Thyroid gland (tissue), 4 donors: Measurements from ENCODE around the gene FAM20C. TPM values are rescaled to one million over a fixed set of nuclear protein-coding genes. Genes with fewer than 3 reads are reported as not detected.
"Not testable (repeated sequence)": the region's sequence is repeated elsewhere in the genome, so short reads cannot be mapped to it uniquely, and the experiment has no call there.

Experiments
- DNase-seq, 2 donors: peaks; one replicate each; pipeline ENCODE4 v3.0.0-alpha.2; 2019
- H3K27ac ChIP-seq, 3 donors: fragments of 200-600 bp; sonication (generic); 1 replicate in 2 of 3; 2 replicates in 1 of 3; pipeline ENCODE4 v1.5.1; 2016 to 2019; ENCODE audit warnings: mild to moderate bottlenecking in 1 of 3, moderate library complexity in 1 of 3
- H3K27me3 ChIP-seq: fragments of 200-600 bp; sonication (generic); one replicate; pipeline ENCODE4 v1.5.1; 2019
- H3K36me3 ChIP-seq, 2 donors: fragments of 200-600 bp; sonication (generic); one replicate each; pipeline ENCODE4 v1.5.1; 2016 to 2019
- H3K4me1 ChIP-seq, 2 donors: fragments of 200-600 bp; sonication (generic); one replicate each; pipeline ENCODE4 v1.5.1; 2017 to 2019
- H3K4me3 ChIP-seq, 3 donors: fragments of 200-600 bp; sonication (generic); replicated peaks in 1 of 3; 1 replicate in 2 of 3; 2 replicates in 1 of 3; pipeline ENCODE4 v1.5.1; 2016; ENCODE audit warnings: mild to moderate bottlenecking in 1 of 3
- H3K9me3 ChIP-seq: fragments of 200-600 bp; sonication (generic); one replicate; pipeline ENCODE4 v1.5.1; 2017
- POLR2A ChIP-seq, 2 donors: fragments of 450-650 bp; IDR thresholded peaks; one replicate each; pipeline ENCODE4 v1.6.1; 2017; ENCODE audit warnings: antibody characterized with exemption in 2 of 2, mild to moderate bottlenecking in 2 of 2, moderate library complexity in 1 of 2
- WGBS, 2 donors: methylation state at CpG; one replicate each; pipeline ENCODE4 v1.1.5; 2017; 5-methylcytosine and 5-hydroxymethylcytosine counted together
- intact Hi-C: fragments of 100-400 bp; cut with DNase I; formaldehyde crosslinking; loops from one replicate; pipeline ENCODE4 v1.15.1; 2023
- total RNA-seq, 4 donors: library from RNA; depleted of rRNA; stranded (reverse); fragments of >200 nt; gene quantifications; one replicate each; pipeline ENCODE4 v1.2.3, GENCODE V29; 2016
- TF ChIP-seq, protein P1 (sequence below), 6 experiments: fragments of 200-600 bp in 3 of 6; fragments of 450-650 bp in 3 of 6; sonication (generic) in 3 of 6; IDR thresholded peaks; one replicate each; pipeline ENCODE4 v1.5.1; 2016 to 2019; ENCODE audit warnings: antibody characterized with exemption in 6 of 6, mild to moderate bottlenecking in 2 of 6, inconsistent platforms in 1 of 6, moderate library complexity in 1 of 6

FAM20C gene
- total RNA-seq, 4 donors from 2014 or later: 14.0 to 41.8 (median 23.3) TPM

DNA sequence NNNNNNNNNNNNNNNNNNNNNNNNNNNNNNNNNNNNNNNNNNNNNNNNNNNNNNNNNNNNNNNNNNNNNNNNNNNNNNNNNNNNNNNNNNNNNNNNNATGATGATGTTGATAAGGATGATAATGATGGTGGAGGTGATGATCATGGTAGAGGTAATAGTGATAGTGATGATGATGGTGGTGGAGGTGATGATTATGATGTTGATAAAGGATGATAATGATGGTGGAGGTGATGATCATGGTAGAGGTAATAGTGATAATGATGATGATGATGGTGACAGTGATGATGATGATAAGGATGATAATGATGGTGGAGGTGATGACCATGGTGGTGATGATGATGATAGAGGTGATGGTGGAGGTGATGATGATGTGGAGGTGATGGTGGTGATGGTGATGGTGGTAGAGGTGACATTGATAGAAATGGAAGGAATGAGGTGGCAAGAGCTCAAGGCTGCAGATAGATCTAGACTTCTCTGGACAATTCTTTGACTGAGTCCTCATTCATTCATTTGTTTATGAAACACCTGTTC lies 47.8 kb downstream of the FAM20C start:
- H3K27me3 ChIP-seq: no peaks in the 10 kb centered on the region
- no peak overlapping the region for H3K27ac ChIP-seq
- intact Hi-C loops: no loop called here
- no peaks in the 10 kb centered on the region for H3K36me3 ChIP-seq
- no peak for TF ChIP-seq POLR2A (IDR thresholded peaks at IDR 0.05)
- TF ChIP-seq, protein P1, sequence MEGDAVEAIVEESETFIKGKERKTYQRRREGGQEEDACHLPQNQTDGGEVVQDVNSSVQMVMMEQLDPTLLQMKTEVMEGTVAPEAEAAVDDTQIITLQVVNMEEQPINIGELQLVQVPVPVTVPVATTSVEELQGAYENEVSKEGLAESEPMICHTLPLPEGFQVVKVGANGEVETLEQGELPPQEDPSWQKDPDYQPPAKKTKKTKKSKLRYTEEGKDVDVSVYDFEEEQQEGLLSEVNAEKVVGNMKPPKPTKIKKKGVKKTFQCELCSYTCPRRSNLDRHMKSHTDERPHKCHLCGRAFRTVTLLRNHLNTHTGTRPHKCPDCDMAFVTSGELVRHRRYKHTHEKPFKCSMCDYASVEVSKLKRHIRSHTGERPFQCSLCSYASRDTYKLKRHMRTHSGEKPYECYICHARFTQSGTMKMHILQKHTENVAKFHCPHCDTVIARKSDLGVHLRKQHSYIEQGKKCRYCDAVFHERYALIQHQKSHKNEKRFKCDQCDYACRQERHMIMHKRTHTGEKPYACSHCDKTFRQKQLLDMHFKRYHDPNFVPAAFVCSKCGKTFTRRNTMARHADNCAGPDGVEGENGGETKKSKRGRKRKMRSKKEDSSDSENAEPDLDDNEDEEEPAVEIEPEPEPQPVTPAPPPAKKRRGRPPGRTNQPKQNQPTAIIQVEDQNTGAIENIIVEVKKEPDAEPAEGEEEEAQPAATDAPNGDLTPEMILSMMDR (IDR thresholded peaks at IDR 0.05): no peak
- no peaks in the 10 kb centered on the region for H3K9me3 ChIP-seq
- peaks cover 16 to 25% of the 10 kb centered on the region in 2 donors for H3K4me1 ChIP-seq
- no peak overlapping the region for H3K4me3 ChIP-seq
- DNase-seq: no peak

DNA sequence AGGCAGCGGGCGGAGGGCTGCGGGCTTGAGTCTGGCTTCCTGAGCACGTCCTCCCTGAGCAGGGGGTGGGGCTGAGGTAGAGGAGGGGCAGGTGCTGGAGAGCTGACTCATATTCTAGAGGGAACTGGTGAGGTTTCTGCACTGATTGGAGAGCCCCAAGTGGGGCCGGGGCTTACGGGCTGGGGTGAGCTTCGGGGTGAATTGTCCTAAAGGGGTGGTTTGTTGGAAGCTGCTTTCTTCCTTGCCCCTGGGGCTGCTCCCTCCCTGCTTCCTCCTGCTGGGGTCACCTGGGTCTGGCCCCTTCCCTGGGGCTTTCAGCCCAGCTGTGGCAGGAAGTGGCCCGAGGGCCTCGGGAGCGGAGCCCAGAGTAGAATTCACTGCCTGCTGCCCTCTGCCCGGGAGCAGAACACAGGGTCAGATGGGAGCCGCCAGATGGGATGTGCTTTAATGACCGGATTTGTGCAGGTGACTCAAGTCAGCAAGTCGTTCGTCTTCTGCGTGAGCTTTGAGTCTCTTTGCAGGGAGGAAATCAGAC lies 48.6 kb downstream of the FAM20C start:
- intact Hi-C loops: no loop called here
- 61 to 64% methylated on average over 15 to 16 of the region's 16 CpGs for WGBS, 2 donors
- no peak for DNase-seq
- H3K4me1 ChIP-seq: peaks cover 10 to 18% of the 10 kb centered on the region in 2 donors
- no peak overlapping the region for H3K27ac ChIP-seq
- H3K27me3 ChIP-seq: no peaks in the 10 kb centered on the region
- TF ChIP-seq POLR2A (IDR thresholded peaks at IDR 0.05): no peak
- TF ChIP-seq, protein P1 (IDR thresholded peaks at IDR 0.05): no peak
- H3K4me3 ChIP-seq: no peak overlapping the region
- no peaks in the 10 kb centered on the region for H3K36me3 ChIP-seq
- no peaks in the 10 kb centered on the region for H3K9me3 ChIP-seq

DNA sequence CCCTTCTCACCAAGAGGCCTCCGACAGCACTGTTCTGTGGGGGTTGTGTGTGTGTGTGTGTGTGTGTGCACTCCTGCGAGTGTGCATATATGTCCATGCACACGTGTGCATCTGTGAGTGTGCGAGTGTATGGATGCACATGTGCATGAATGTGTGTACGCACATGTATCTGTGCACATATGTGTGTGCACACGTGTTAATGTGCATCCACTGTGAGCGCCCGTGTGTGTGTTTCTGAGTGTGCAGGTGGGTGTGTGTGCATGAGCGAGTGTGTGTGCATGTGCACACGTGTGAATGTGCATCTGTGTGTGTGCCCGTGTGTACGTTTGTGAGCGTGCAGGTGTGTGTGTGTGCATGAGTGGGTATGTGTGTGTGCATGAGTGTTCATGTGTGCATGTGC lies 49.1 kb downstream of the FAM20C start:
- TF ChIP-seq, protein P1 (IDR thresholded peaks at IDR 0.05): no peak
- no peak for TF ChIP-seq POLR2A (IDR thresholded peaks at IDR 0.05)
- Histone ChIP-seq H3K36me3 (peaks cover 0 to 1% of the 10 kb centered on the region in 2 donors), H3K27me3 (no peaks in the 10 kb centered on the region), H3K4me1 (peaks cover 5 to 12% of the 10 kb centered on the region in 2 donors), H3K27ac (no peak overlapping the region), H3K4me3 (no peak overlapping the region), H3K9me3 (no peaks in the 10 kb centered on the region)
- intact Hi-C loops: no loop called here
- no peak for DNase-seq
- WGBS, 2 donors: 95% methylated on average over 10 to 13 of the region's 13 CpGs

DNA sequence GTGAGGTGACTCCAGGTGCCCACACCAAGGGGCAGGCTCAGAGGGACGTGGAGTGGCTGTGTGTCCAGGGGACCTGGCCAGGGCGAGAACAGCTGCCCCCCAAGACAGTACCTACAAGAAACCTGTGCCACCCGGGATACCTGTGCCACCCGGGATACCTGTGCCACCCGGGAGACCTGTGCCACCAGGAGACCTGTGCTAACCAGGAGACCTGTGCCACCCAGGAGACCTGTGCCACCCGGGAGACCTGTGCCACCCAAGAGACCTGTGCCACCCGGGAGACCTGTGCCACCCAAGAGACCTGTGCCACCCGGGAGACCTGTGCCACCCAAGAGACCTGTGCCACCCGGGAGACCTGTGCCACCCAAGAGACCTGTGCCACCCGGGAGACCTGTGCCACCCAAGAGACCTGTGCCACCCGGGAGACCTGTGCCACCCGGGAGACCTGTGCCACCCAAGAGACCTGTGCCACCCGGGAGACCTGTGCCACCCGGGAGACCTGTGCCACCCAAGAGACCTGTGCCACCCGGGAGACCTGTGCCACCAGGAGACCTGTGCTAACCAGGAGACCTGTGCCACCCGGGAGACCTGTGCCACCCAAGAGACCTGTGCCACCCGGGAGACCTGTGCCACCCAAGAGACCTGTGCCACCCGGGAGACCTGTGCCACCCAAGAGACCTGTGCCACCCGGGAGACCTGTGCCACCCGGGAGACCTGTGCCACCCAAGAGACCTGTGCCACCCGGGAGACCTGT lies 50.6 kb downstream of the FAM20C start:
- H3K27ac ChIP-seq, H3K4me3 ChIP-seq, H3K9me3 ChIP-seq, H3K4me1 ChIP-seq, intact Hi-C loops, DNase-seq, H3K27me3 ChIP-seq: not testable (repeated sequence)
- peaks cover 5 to 11% of the 10 kb centered on the region in 2 donors for H3K36me3 ChIP-seq
- 98 to 100% methylated on average over 1 to 5 of the region's 21 CpGs for whole genome bisulfite sequencing, 2 donors

DNA sequence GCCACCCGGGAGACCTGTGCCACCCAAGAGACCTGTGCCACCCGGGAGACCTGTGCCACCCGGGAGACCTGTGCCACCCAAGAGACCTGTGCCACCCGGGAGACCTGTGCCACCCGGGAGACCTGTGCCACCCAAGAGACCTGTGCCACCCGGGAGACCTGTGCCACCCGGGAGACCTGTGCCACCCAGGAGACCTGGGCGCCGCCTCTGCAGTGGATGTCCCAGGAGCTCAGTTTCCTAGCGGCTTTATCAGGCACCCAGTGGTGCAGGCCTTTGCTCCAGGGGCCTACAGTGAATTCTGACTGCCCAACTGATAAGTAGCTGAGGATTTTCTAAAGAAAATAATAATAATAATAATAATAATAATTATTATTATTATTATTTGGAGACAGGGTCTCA lies 51.2 kb downstream of the FAM20C start:
- DNase-seq, H3K4me1 ChIP-seq, H3K9me3 ChIP-seq, H3K27me3 ChIP-seq, intact Hi-C loops, H3K27ac ChIP-seq, H3K4me3 ChIP-seq: not testable (repeated sequence)
- H3K36me3 ChIP-seq: peaks cover 6 to 16% of the 10 kb centered on the region in 2 donors
- 90 to 93% methylated on average over 3 to 4 of the region's 10 CpGs for WGBS, 2 donors

DNA sequence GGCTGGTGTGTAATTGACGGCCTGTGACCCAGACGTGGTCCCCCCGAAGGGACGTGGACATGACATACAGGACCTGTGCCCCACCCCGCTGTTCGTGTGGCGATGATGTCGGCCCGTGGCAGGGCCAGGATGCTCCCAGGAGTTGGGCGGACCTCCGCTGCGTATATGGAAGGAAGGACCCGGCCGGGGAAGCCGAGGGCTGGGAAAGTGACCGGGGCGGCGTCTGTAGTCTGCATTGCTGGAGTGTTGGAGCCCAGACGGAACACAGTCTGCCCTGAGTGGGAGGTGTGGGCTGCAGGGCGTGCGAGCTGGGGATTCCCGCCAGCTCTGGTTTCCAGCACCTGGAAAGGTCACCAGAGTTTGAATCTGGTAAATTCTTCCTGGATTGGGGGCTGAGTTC lies 52.6 kb downstream of the FAM20C start:
- intact Hi-C loops: no loop called here
- Histone ChIP-seq H3K36me3 (peaks cover 16 to 29% of the 10 kb centered on the region in 2 donors), H3K27ac (no peak overlapping the region), H3K4me1 (peaks cover 0 to 5% of the 10 kb centered on the region in 2 donors), H3K27me3 (no peaks in the 10 kb centered on the region), H3K4me3 (no peak overlapping the region), H3K9me3 (no peaks in the 10 kb centered on the region)
- 84 to 95% methylated on average over 22 of the region's 22 CpGs for WGBS, 2 donors
- TF ChIP-seq, protein P1 (IDR thresholded peaks at IDR 0.05): no peak
- no peak for TF ChIP-seq POLR2A (IDR thresholded peaks at IDR 0.05)
- DNase-seq: peak in 1 of 2 donors; percentile 24
